ENCODE results near the gene SH3BP1.

SH3BP1 gene

GRCh38 chr22:37636949-37637273, 2.6 kb upstream of the SH3BP1 start:
- H3K79me2 ChIP-seq, result no peaks in the 10 kb centered on the region
- peak overlapping the region; percentile 95 for H3K27ac ChIP-seq
- H3K9me3 ChIP-seq (ENCODE audit: control insufficient read depth, low read length), result no peaks in the 10 kb centered on the region
- H2AFZ ChIP-seq, result no peak overlapping the region
- no peaks in the 10 kb centered on the region for H3K27me3 ChIP-seq (ENCODE audit: control insufficient read depth, insufficient read depth, low read length)
- TF ChIP-seq CTCF (IDR thresholded peaks at IDR 0.05), result no peak
- H3K36me3 ChIP-seq (ENCODE audit: control insufficient read depth, insufficient read depth, low read length), result no peaks in the 10 kb centered on the region
- peaks cover 50% of the 10 kb centered on the region for H3K4me1 ChIP-seq
- H3K9ac ChIP-seq, result no peak overlapping the region
- H3K4me3 ChIP-seq (ENCODE audit: low read depth, low read length), result no peak overlapping the region
- no peak overlapping the region for H3K4me2 ChIP-seq (ENCODE audit: low read length)

DNA sequence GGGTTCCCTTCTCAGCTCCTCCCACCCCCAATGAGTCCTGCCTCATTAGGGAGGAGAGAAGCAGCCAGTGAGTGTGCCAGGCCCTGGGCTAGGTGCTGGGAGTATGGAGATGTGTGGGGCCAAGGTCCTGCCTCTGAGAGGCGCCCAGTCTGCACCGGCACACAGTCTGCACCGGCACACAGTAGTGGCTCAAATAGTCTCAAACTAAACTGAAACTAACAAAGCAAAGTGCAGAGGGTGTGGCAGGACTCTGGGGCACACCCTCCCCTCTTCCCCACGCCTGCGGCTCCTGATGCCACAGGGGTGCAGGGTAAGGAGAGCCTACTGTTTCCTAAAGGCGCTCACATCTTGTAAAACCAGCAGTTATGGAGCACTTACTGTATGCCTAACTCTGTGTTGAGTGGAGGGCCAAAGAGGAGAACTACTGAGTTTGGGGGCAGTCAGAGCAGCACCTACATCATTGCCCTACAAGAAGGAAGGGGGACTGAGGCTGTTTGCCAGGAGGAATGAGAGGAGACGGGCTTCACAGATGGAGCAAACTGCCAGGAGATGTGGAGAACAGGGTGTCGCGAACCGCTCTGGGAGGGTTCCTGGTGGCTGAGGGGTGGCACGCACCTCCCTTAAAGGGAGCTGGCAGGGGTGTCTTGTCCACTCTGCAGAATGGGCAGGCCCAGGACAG, 939 bp upstream of the SH3BP1 start:
- peak overlapping the region; percentile 67 for H3K4me3 ChIP-seq (ENCODE audit: low read depth, low read length)

DNA sequence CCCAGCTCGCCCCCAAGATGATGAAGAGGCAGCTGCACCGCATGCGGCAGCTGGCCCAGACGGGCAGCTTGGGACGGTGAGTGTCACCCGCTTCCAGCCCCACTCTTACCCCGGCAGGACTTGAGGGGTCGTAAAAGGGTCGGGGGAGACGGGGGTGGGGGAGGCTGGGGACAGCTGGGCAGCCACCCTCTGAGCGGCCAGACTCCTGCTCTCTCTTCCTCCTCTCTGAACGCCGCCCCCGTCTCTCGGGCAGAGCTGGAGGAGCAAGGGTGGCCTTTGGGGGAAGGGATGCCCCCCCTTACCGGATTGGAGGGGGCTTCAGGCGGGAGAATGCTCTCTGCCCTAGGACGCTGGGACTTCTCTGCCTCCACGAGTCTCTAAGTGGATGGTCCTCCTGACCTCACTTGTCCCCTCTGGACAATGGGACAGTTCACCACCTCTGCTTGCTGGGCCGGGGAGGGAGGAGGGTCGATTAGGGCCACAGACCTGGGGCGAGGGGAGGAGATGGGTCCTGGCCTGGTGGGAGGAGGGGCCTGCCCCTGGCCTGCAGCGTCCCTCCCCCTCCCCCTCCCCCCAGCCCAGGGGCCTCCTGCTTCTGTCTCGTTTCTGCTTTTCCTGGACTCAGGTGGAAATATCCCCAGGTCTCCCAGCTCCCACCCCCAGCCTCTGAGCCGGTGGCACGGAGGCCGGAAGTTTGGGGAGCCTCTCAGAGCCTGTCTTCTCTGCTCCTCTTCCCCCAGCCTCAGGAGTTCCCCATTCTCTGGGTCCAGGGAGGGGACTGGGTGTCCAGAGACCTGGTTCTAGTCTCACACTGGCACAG, 512 bp downstream of the SH3BP1 start:
- Histone ChIP-seq H3K79me2 (peaks cover 2% of the 10 kb centered on the region), H2AFZ (peak overlapping the region; percentile 84), H3K4me3 (ENCODE audit: low read depth, low read length) (peak overlapping the region; percentile 67), H3K27ac (no peak overlapping the region), H3K36me3 (ENCODE audit: control insufficient read depth, insufficient read depth, low read length) (no peaks in the 10 kb centered on the region), H3K9ac (no peak overlapping the region), H3K4me1 (peaks cover 29% of the 10 kb centered on the region), H3K9me3 (ENCODE audit: control insufficient read depth, low read length) (no peaks in the 10 kb centered on the region), H3K4me2 (ENCODE audit: low read length) (peak overlapping the region; percentile 87), H3K27me3 (ENCODE audit: control insufficient read depth, insufficient read depth, low read length) (no peaks in the 10 kb centered on the region)
- TF ChIP-seq CTCF (IDR thresholded peaks at IDR 0.05), result no peak

More for the DNA sequence above, 939 bp upstream of the SH3BP1 start:
- peak overlapping the region; percentile 87 for H3K4me2 ChIP-seq (ENCODE audit: low read length)
- no peaks in the 10 kb centered on the region for H3K9me3 ChIP-seq (ENCODE audit: control insufficient read depth, low read length)
- H2AFZ ChIP-seq, result peak overlapping the region; percentile 84
- H3K27ac ChIP-seq, result no peak overlapping the region
- H3K36me3 ChIP-seq (ENCODE audit: control insufficient read depth, insufficient read depth, low read length), result no peaks in the 10 kb centered on the region
- no peak overlapping the region for H3K9ac ChIP-seq
- peaks cover 41% of the 10 kb centered on the region for H3K4me1 ChIP-seq
- TF ChIP-seq CTCF (IDR thresholded peaks at IDR 0.05), result no peak
- no peaks in the 10 kb centered on the region for H3K27me3 ChIP-seq (ENCODE audit: control insufficient read depth, insufficient read depth, low read length)
- peaks cover 2% of the 10 kb centered on the region for H3K79me2 ChIP-seq

GRCh38 chr22:37640591-37641560, 1.4 kb downstream of the SH3BP1 start:
- H3K4me3 ChIP-seq (ENCODE audit: low read depth, low read length), result no peak overlapping the region
- no peaks in the 10 kb centered on the region for H3K9me3 ChIP-seq (ENCODE audit: control insufficient read depth, low read length)
- TF ChIP-seq CTCF (IDR thresholded peaks at IDR 0.05), result no peak
- H2AFZ ChIP-seq, result no peak overlapping the region
- H3K27me3 ChIP-seq (ENCODE audit: control insufficient read depth, insufficient read depth, low read length), result no peaks in the 10 kb centered on the region
- H3K9ac ChIP-seq, result no peak overlapping the region
- peaks cover 2% of the 10 kb centered on the region for H3K79me2 ChIP-seq
- no peaks in the 10 kb centered on the region for H3K36me3 ChIP-seq (ENCODE audit: control insufficient read depth, insufficient read depth, low read length)
- H3K4me2 ChIP-seq (ENCODE audit: low read length), result peak overlapping the region; percentile 87
- no peak overlapping the region for H3K27ac ChIP-seq
- H3K4me1 ChIP-seq, result peaks cover 20% of the 10 kb centered on the region
